OCI-LY7 (cell line): Measurements from ENCODE around the gene ATXN7L2. TPM values are rescaled to one million over a fixed set of nuclear protein-coding genes. Genes with fewer than 3 reads are reported as not detected.

Experiments used
- BruUV-seq: library from RNA; stranded (reverse); fragments of 400-500 nt; replicated peaks from 2 replicates; lab custom pipeline; 2021; lab: Mats Ljungman, UMichigan
- CTCF ChIA-PET: fragments of 300-600 bp; sonication (Branson Sonifier 250); formaldehyde crosslinking; loops from one replicate; lab custom pipeline; 2022; ENCODE audit warnings: antibody characterized with exemption; ENCODE audit not compliant: unreplicated experiment; lab: Charles Lee
- POLR2A ChIA-PET: fragments of 300-600 bp; sonication (Branson Sonifier 250); formaldehyde crosslinking; loops from one replicate; lab custom pipeline; 2022; ENCODE audit warnings: antibody characterized with exemption; lab: Charles Lee
- DNase-seq: peaks from one replicate; pipeline ENCODE4 v3.0.0-alpha.2; 2015; ENCODE audit warnings: low spot score
- H2AFZ ChIP-seq: fragments of 200-600 bp; sonication (generic), shearing (Covaris generic); 2 replicates; pipeline ENCODE4 v1.6.1; 2014; ENCODE audit warnings: mild to moderate bottlenecking, antibody characterized with exemption, low read length, moderate library complexity
- H3K27ac ChIP-seq: fragments of 200-600 bp; sonication (generic); 2 replicates; pipeline ENCODE4 v1.5.1; 2014; ENCODE audit warnings: mixed run types, low read depth, mild to moderate bottlenecking, moderate library complexity, low read length, inconsistent platforms; ENCODE audit not compliant: poor library complexity, severe bottlenecking
- H3K36me3 ChIP-seq: fragments of 200-600 bp; sonication (generic); 2 replicates; pipeline ENCODE4 v1.6.1; 2014; ENCODE audit warnings: mild to moderate bottlenecking, antibody characterized with exemption, low read length, moderate library complexity, mixed read lengths; ENCODE audit not compliant: insufficient read depth
- H3K4me1 ChIP-seq: fragments of 200-600 bp; sonication (generic); 2 replicates; pipeline ENCODE4 v1.5.1; 2014; ENCODE audit warnings: mild to moderate bottlenecking, low read length; ENCODE audit not compliant: insufficient read depth, poor library complexity, severe bottlenecking
- H3K4me2 ChIP-seq: fragments of 200-600 bp; sonication (generic); 2 replicates; pipeline ENCODE4 v1.6.1; 2014; ENCODE audit warnings: mild to moderate bottlenecking, low read length
- H3K4me3 ChIP-seq: fragments of 200-600 bp; sonication (generic); 2 replicates; pipeline ENCODE4 v1.5.1; 2014; ENCODE audit warnings: mild to moderate bottlenecking, low read depth, low read length; ENCODE audit not compliant: poor library complexity, severe bottlenecking
- H3K79me2 ChIP-seq: fragments of 200-600 bp; sonication (generic); 2 replicates; pipeline ENCODE4 v1.6.1; 2016; ENCODE audit warnings: low read depth, mild to moderate bottlenecking, low read length, moderate library complexity, mixed read lengths; ENCODE audit not compliant: insufficient read depth
- H3K9me2 ChIP-seq: fragments of 200-600 bp; sonication (generic); 2 replicates; pipeline ENCODE4 v1.6.1; 2016; ENCODE audit warnings: mild to moderate bottlenecking, low read length, mixed read lengths; ENCODE audit not compliant: insufficient read depth
- H3K9me3 ChIP-seq: fragments of 200-600 bp; sonication (generic); 2 replicates; pipeline ENCODE4 v1.6.1; 2014; ENCODE audit warnings: mild to moderate bottlenecking, mixed run types, low read length, mixed read lengths
- H4K20me1 ChIP-seq: fragments of 200-600 bp; sonication (generic); 2 replicates; pipeline ENCODE4 v1.6.1; 2014; ENCODE audit warnings: mild to moderate bottlenecking, antibody characterized with exemption, low read length, moderate library complexity, mixed read lengths; ENCODE audit not compliant: insufficient read depth
- EZH2phosphoT487 ChIP-seq: fragments of 200-600 bp; sonication (generic); IDR thresholded peaks from 2 replicates; pipeline ENCODE4 v1.6.1; 2018; ENCODE audit warnings: low read depth, borderline replicate concordance, mild to moderate bottlenecking, mixed run types, antibody characterized with exemption, low read length, moderate library complexity, mixed read lengths
- intact Hi-C: fragments of 100-400 bp; cut with micrococcal nuclease; formaldehyde crosslinking; loops from one replicate; pipeline ENCODE4 v1.10.0; 2022; ENCODE audit not compliant: unreplicated experiment
- total RNA-seq, 2 experiments: library from RNA; depleted of rRNA in 1 of 2; stranded (reverse); fragments of >200 nt in 1 of 2; shearing (Covaris generic) in 1 of 2; gene quantifications; 2 replicates each; pipeline ENCODE4 v1.2.3, GENCODE V29; 2014 to 2022
- TF ChIP-seq, protein P1 (sequence below): fragments of 200-600 bp; sonication (generic); conservative IDR thresholded peaks from 2 replicates; pipeline ENCODE4 v1.5.1; 2014; ENCODE audit warnings: mild to moderate bottlenecking, antibody characterized with exemption, low read length, moderate library complexity, mixed read lengths

The ATXN7L2 gene
- total RNA-seq, 2 experiments from 2014 or later = 6.5 to 8.2 TPM

DNA sequence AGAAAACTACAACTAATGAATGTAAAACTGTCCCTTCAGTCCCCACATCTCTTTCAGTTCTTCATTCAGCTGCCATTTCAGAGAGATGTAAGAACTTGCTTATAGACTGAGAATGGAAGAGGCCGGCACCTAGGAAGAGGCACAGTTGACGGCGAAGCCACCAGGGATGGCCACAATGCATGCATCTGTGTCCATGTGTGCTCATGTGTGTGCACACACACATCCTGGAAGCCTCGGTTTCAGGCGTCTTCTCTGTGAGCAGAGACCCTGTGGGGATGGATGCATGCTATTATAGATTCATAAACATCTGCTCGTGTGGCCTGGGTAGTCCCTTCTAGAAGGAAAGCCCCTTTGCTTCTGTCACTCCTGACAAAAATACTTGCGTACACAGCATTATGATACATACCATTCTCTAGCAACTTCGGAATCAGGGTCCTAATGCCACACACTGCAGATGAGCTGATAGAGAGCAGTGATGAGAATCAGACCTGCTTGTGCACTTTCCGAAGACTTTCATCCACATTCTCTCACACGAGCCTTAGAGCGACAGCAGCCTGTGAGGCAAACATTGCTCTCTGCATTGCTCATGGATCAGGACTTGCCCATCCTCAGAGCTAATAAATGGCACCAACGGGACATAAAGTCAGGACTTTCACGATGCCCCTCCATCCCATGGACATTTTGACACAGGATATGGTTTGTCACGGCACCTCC lies 43.5 kb downstream of the ATXN7L2 start:
- intact Hi-C loops = no loop called here
- DNase-seq = no peak
- no peaks in the 10 kb centered on the region for H3K9me3 ChIP-seq
- BruUV-seq = no TSS peak
- no peaks in the 10 kb centered on the region for H3K79me2 ChIP-seq
- no peaks in the 10 kb centered on the region for H3K36me3 ChIP-seq
- H3K4me3 ChIP-seq = no peak overlapping the region
- no peak overlapping the region for H3K4me2 ChIP-seq
- CTCF ChIA-PET = no interaction called here
- H3K9me2 ChIP-seq = no peaks in the 10 kb centered on the region
- H3K27ac ChIP-seq = no peak overlapping the region
- no peak for TF ChIP-seq EZH2phosphoT487
- TF ChIP-seq, protein P1, sequence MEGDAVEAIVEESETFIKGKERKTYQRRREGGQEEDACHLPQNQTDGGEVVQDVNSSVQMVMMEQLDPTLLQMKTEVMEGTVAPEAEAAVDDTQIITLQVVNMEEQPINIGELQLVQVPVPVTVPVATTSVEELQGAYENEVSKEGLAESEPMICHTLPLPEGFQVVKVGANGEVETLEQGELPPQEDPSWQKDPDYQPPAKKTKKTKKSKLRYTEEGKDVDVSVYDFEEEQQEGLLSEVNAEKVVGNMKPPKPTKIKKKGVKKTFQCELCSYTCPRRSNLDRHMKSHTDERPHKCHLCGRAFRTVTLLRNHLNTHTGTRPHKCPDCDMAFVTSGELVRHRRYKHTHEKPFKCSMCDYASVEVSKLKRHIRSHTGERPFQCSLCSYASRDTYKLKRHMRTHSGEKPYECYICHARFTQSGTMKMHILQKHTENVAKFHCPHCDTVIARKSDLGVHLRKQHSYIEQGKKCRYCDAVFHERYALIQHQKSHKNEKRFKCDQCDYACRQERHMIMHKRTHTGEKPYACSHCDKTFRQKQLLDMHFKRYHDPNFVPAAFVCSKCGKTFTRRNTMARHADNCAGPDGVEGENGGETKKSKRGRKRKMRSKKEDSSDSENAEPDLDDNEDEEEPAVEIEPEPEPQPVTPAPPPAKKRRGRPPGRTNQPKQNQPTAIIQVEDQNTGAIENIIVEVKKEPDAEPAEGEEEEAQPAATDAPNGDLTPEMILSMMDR = no peak
- H3K4me1 ChIP-seq = no peaks in the 10 kb centered on the region
- POLR2A ChIA-PET = interaction anchor here (0.5 kb wide), 1 partner anchor 63 kb away, joined by 3 read pairs; no protein-coding TSS in a partner anchor
- no peak overlapping the region for H2AFZ ChIP-seq
- H4K20me1 ChIP-seq = no peaks in the 10 kb centered on the region

DNA sequence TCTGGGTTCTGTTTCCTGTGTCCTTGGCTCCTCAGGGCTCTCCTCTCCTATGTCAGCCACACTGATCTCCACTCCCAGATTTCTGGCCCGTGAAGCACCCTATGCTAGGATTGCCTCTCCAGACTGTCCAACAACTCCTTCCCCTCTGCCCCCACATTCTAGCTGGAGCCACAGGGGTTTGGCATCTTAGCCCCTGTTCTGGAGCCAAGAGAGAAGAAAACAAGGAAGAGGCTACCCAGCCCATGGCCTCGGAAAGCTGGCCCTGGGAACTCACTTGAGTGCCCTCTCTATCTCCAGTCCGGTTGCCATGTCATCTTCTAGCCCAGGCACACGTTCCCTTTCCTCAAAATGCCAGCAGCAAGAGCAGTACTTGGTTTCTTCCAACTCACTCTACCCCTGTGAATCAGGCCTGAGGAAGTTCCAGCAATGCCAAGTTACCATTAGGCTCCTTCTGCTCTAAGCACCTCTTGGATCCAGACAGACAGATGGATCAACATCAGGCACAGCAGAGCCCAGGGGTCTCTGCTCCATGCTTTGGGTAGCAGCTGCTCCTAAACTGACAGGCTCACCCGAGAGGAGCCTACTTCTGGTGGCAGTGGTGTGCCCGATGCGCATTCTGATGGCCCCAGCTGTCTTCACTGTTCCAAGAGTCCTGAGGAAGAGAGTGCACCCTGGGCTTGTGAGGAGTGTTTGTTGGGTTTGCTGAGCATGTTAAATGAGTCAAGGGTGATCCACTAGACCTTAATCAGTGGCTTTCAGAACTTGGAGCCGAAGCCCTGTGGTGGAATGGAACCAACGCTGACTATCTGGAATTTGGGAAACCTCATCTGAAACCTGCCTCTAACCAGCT lies 44.4 kb downstream of the ATXN7L2 start:
- BruUV-seq = no TSS peak
- Histone ChIP-seq H3K4me1 (peaks cover 6% of the 10 kb centered on the region), H3K9me3 (no peaks in the 10 kb centered on the region), H4K20me1 (no peaks in the 10 kb centered on the region), H3K9me2 (no peaks in the 10 kb centered on the region), H3K4me2 (no peak overlapping the region), H3K4me3 (no peak overlapping the region), H3K36me3 (no peaks in the 10 kb centered on the region), H2AFZ (no peak overlapping the region), H3K27ac (no peak overlapping the region), H3K79me2 (no peaks in the 10 kb centered on the region)
- POLR2A ChIA-PET = interaction anchor here (0.7 to 1.0 kb wide), 2 partner anchors 16 to 21 kb away, joined by 3 read pairs; no protein-coding TSS in a partner anchor
- DNase-seq = no peak
- TF ChIP-seq, protein P1 = no peak
- no peak for TF ChIP-seq EZH2phosphoT487
- CTCF ChIA-PET = interaction anchor here (0.6 kb wide), 1 partner anchor 110 kb away, joined by 3 read pairs; no protein-coding TSS in a partner anchor
- intact Hi-C loops = no loop called here
